Suppressor macrophage treated with lipopolysaccharide for 4 hours (primary cell): Measurements from ENCODE around the gene NANP.

Experiments used
- DNase-seq: peaks from one replicate; pipeline ENCODE4 v3.0.0-alpha.2; 2020

Gene NANP

GRCh38 chr20:25567286-25567685, 56.5 kb downstream of the NANP start:
- DNase-seq = no peak

- DNase-seq = no peak
Observed at GRCh38 chr20:25566821-25567220, 57.0 kb downstream of the NANP start.

GRCh38 chr20:25565578-25566157, 58.1 kb downstream of the NANP start:
- DNase-seq = no peak

GRCh38 chr20:25563876-25564275, 59.9 kb downstream of the NANP start:
- DNase-seq = no peak

GRCh38 chr20:25563362-25563761, 60.5 kb downstream of the NANP start:
- DNase-seq = no peak
